SU-DHL-6 (cell line): Measurements from ENCODE around the gene SCUBE1.

Experiments used
- EZH2phosphoT487 ChIP-seq: fragments of 200-600 bp; sonication (generic), shearing (Covaris generic); conservative IDR thresholded peaks from 2 replicates; pipeline ENCODE4 v1.6.1; 2018; ENCODE audit warnings: mild to moderate bottlenecking, antibody characterized with exemption, low read length, moderate library complexity, mixed read lengths
- TF ChIP-seq, protein P1 (sequence below): fragments of 200-600 bp; sonication (generic); IDR thresholded peaks from one replicate; pipeline ENCODE4 v1.5.1; 2017; ENCODE audit warnings: antibody characterized with exemption, mild to moderate bottlenecking, low read length, moderate library complexity; ENCODE audit not compliant: insufficient read depth, poor library complexity, severe bottlenecking

DNA sequence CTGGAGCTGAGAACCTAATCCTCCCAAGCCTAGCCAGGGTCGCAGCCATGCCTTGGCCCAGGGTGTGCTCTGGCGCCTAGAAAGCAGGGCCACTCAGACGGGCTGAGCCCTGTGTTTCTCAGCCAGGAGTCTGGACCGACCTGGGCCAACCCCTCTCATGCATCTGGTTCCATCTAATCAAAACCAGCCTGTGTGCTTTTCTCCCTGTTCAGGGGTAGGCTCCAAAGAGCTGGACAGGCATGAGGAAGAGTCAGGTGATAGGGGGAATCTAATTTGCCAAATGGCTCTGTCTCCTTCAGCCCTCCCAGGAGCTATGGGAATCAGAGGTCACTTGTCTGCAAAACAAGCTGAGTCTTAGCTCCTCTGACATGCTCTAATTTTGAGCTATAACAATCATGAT, 55.7 kb downstream of the SCUBE1 start:
- TF ChIP-seq, protein P1, sequence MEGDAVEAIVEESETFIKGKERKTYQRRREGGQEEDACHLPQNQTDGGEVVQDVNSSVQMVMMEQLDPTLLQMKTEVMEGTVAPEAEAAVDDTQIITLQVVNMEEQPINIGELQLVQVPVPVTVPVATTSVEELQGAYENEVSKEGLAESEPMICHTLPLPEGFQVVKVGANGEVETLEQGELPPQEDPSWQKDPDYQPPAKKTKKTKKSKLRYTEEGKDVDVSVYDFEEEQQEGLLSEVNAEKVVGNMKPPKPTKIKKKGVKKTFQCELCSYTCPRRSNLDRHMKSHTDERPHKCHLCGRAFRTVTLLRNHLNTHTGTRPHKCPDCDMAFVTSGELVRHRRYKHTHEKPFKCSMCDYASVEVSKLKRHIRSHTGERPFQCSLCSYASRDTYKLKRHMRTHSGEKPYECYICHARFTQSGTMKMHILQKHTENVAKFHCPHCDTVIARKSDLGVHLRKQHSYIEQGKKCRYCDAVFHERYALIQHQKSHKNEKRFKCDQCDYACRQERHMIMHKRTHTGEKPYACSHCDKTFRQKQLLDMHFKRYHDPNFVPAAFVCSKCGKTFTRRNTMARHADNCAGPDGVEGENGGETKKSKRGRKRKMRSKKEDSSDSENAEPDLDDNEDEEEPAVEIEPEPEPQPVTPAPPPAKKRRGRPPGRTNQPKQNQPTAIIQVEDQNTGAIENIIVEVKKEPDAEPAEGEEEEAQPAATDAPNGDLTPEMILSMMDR = no peak
- TF ChIP-seq EZH2phosphoT487 = no peak
